ENCODE measurements around the gene ABCA8. TPM values are rescaled to one million over a fixed set of nuclear protein-coding genes. Genes with fewer than 3 reads are reported as not detected.

Gene ABCA8
- total and polyA plus RNA-seq, 11 donors, result 13.4 to 71.0 (median 35.4) TPM

DNA sequence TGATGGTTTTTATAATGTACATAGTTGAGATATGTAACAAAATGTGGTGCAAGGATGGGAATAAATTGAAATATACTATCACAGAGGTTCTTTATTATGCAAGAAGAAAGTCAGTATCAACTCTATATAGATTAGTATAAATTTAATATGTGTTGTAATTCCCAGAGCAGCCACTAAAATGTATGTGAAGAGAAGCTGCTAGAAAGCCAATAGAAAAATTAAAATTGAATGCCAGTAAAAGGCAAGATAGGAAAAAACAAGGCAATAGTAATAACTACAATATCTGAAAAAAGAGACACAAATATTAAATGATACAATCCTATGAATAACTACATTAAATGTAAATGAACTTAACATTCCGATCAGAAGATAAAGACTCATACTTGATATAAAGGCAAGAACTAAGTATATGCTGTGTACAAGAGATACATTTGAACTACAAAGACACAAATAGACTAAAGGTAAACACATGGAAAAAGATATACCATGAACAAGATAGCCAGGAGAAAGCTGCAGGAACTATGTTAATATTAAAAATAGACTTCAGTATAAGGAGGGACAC, 92.0 kb downstream of the ABCA8 start:
- no peaks in the 10 kb centered on the region for H3K27me3 ChIP-seq
- H3K27ac ChIP-seq, result no peak overlapping the region
- H3K9me3 ChIP-seq, result peaks cover 0 to 33% (median 7%) of the 10 kb centered on the region in 12 donors
- H3K4me3 ChIP-seq, result no peak overlapping the region
- DNase-seq (no peak), ATAC-seq (no peak)
- 97 to 100% (median 98%) methylated on average over 1 of the region's 1 CpG for WGBS, 4 donors
- intact Hi-C loops (cut with DNase I), result no loop called here
- peaks cover 0 to 15% (median 0%) of the 10 kb centered on the region in 9 donors for H3K36me3 ChIP-seq
- H3K4me1 ChIP-seq, result peaks cover 0 to 12% (median 0%) of the 10 kb centered on the region in 12 donors
- TF ChIP-seq, protein P1, sequence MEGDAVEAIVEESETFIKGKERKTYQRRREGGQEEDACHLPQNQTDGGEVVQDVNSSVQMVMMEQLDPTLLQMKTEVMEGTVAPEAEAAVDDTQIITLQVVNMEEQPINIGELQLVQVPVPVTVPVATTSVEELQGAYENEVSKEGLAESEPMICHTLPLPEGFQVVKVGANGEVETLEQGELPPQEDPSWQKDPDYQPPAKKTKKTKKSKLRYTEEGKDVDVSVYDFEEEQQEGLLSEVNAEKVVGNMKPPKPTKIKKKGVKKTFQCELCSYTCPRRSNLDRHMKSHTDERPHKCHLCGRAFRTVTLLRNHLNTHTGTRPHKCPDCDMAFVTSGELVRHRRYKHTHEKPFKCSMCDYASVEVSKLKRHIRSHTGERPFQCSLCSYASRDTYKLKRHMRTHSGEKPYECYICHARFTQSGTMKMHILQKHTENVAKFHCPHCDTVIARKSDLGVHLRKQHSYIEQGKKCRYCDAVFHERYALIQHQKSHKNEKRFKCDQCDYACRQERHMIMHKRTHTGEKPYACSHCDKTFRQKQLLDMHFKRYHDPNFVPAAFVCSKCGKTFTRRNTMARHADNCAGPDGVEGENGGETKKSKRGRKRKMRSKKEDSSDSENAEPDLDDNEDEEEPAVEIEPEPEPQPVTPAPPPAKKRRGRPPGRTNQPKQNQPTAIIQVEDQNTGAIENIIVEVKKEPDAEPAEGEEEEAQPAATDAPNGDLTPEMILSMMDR (IDR thresholded peaks at IDR 0.05), result peak in 3 of 12 donors; percentile 27 to 38 (median 29)
- no peak for TF ChIP-seq POLR2A (IDR thresholded peaks at IDR 0.05)

DNA sequence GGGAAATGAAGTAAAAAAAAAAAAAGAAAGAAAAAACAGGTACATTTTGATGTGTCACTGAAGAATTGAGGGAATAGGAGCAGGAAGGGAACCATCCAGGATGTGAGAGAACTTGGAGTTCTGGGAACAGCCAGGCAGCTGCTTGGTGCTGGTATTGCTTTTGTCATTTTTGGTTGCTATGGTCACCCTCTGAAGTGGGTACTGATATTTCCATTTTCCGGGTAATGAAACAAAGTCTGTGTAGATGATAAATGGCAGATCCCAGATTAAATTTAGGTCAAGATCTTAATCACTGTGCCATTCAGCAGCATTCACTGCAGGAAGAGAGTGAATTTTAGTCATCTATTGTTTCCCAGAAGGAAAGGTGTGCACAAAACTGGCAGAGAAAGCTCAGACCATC, 93.6 kb downstream of the ABCA8 start:
- WGBS, 4 donors, result 25 to 37% (median 34%) methylated on average over 1 of the region's 1 CpG

DNA sequence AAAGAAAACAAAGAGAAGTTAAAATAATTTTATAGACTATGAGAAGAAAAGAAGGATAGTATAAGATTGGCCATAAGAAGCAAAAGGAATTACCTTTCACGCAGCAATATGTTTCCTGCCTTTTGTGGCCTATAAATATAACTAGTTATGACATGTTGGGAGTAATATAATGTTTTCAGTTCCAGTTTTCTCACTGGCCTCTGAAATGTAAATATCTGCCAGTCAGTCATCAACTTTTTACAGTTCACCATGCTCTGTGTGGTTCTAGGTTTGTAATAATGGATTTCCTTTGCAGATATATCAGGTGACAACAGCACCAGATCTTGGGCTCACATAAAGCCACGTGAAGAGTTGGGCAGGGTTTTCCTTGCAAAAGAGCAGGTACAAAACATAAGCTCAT, 94.3 kb downstream of the ABCA8 start:
- intact Hi-C loops (cut with DNase I), result no loop called here
- Histone ChIP-seq H3K36me3 (no peaks in the 10 kb centered on the region), H3K4me1 (peaks cover 0 to 9% (median 0%) of the 10 kb centered on the region in 12 donors), H3K27me3 (no peaks in the 10 kb centered on the region), H3K4me3 (no peak overlapping the region), H3K9me3 (peaks cover 0 to 35% (median 7%) of the 10 kb centered on the region in 12 donors), H3K27ac (no peak overlapping the region)
- ATAC-seq, result no peak
- TF ChIP-seq POLR2A (IDR thresholded peaks at IDR 0.05), result no peak
- TF ChIP-seq, protein P1 (IDR thresholded peaks at IDR 0.05), result no peak
- DNase-seq, result no peak
- WGBS, 4 donors, result 52 to 62% (median 56%) methylated on average over 2 of the region's 2 CpGs

More for the DNA sequence above, 93.6 kb downstream of the ABCA8 start:
- Histone ChIP-seq H3K9me3 (peaks cover 0 to 40% (median 7%) of the 10 kb centered on the region in 12 donors), H3K27me3 (no peaks in the 10 kb centered on the region), H3K36me3 (peaks cover 0 to 2% (median 0%) of the 10 kb centered on the region in 9 donors), H3K4me1 (peaks cover 0 to 9% (median 0%) of the 10 kb centered on the region in 12 donors), H3K4me3 (no peak overlapping the region), H3K27ac (peak overlapping the region in 1 of 12 donors; percentile 10)
- ATAC-seq (no peak), DNase-seq (no peak)
- no peak for TF ChIP-seq POLR2A (IDR thresholded peaks at IDR 0.05)
- TF ChIP-seq, protein P1 (IDR thresholded peaks at IDR 0.05), result no peak
- intact Hi-C loops (cut with DNase I), result no loop called here

DNA sequence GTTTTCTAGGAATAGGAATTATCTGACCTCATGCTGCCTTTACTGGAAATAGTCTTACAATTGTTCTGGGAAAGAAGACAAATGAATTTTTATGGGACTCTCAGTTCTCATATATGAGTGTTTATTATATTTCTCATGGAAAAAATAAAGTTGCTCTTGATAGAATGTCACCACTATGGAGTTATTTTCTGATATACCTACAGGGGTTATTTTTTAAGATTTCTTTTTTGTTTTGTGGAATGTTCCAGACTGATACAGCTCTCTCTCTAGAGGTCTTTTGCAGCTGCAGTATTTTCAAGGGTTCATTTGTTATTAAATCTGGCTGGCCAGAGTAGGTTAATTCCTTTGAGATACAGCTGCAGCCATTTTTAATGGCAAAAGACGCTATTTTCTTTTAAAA, 100.7 kb downstream of the ABCA8 start:
- H3K9me3 ChIP-seq, result peaks cover 0 to 21% (median 4%) of the 10 kb centered on the region in 12 donors
- 52 to 69% (median 64%) methylated on average over 1 of the region's 1 CpG for whole genome bisulfite sequencing, 4 donors
- intact Hi-C loops (cut with DNase I), result loop anchor here in 4 of 10 donors (1.0 to 10.0 kb wide), 4 partner anchors 46 to 62 kb away; no protein-coding TSS in a partner anchor
- ATAC-seq, result peak in 2 of 4 donors; percentile 56 to 76
- no peaks in the 10 kb centered on the region for H3K36me3 ChIP-seq
- TF ChIP-seq, protein P1 (IDR thresholded peaks at IDR 0.05), result no peak
- no peak for TF ChIP-seq POLR2A (IDR thresholded peaks at IDR 0.05)
- H3K4me3 ChIP-seq, result no peak overlapping the region
- H3K4me1 ChIP-seq, result peaks cover 0 to 31% (median 0%) of the 10 kb centered on the region in 12 donors
- peak overlapping the region in 7 of 12 donors; percentile 36 to 78 (median 64) for H3K27ac ChIP-seq
- no peaks in the 10 kb centered on the region for H3K27me3 ChIP-seq
- no peak for DNase-seq

Measured in heart left ventricle (tissue), 16 donors.